Fibroblast of lung (primary cell): ENCODE measurements around the gene ZNF692. TPM values are rescaled to one million over a fixed set of nuclear protein-coding genes. Genes with fewer than 3 reads are reported as not detected.

Source experiments
- DNase-seq, 2 donors: peaks; one replicate each; pipeline versions ENCODE4 v3.0.0 to v3.0.0-alpha.2; 2010; ENCODE audit warnings: low read depth in 2 of 2
- H2AFZ ChIP-seq: 2 replicates; pipeline ENCODE4 v1.5.1; 2012; ENCODE audit warnings: low read length, control low read depth, inconsistent platforms
- H3K27ac ChIP-seq: 2 replicates; pipeline ENCODE4 v1.5.1; 2011; ENCODE audit warnings: low read length, control low read depth; ENCODE audit not compliant: insufficient read depth
- H3K27me3 ChIP-seq: 2 replicates; pipeline ENCODE4 v1.5.1; 2011; ENCODE audit warnings: mild to moderate bottlenecking, low read length; ENCODE audit not compliant: control insufficient read depth, insufficient read depth
- H3K36me3 ChIP-seq: 2 replicates; pipeline ENCODE4 v1.5.1; 2011; ENCODE audit warnings: low read length; ENCODE audit not compliant: control insufficient read depth, insufficient read depth
- H3K4me1 ChIP-seq: 2 replicates; pipeline ENCODE4 v1.5.1; 2011; ENCODE audit warnings: low read length; ENCODE audit not compliant: control insufficient read depth, insufficient read depth; ENCODE audit errors: extremely low read depth
- H3K4me2 ChIP-seq: 2 replicates; pipeline ENCODE4 v1.5.1; 2011; ENCODE audit warnings: low read length, control low read depth; ENCODE audit not compliant: insufficient read depth; ENCODE audit errors: extremely low read depth
- H3K4me3 ChIP-seq, 4 experiments: fragments of 200-600 bp in 1 of 4; sonication (generic) in 1 of 4; replicated peaks in 1 of 4; 2 replicates each; pipeline ENCODE4 v1.5.1; 2011 to 2016; ENCODE audit warnings: low read length in 4 of 4, low read depth in 3 of 4, mild to moderate bottlenecking in 3 of 4, control low read depth in 2 of 4, inconsistent platforms in 1 of 4, mixed read lengths in 1 of 4; ENCODE audit not compliant: insufficient read depth in 1 of 4; ENCODE audit errors: control extremely low read depth in 1 of 4
- H3K79me2 ChIP-seq: 2 replicates; pipeline ENCODE4 v1.5.1; 2012; ENCODE audit warnings: mild to moderate bottlenecking, low read length, inconsistent platforms; ENCODE audit not compliant: control insufficient read depth, insufficient read depth
- H3K9ac ChIP-seq: 2 replicates; pipeline ENCODE4 v1.5.1; 2011; ENCODE audit warnings: mild to moderate bottlenecking, low read length, control low read depth; ENCODE audit not compliant: insufficient read depth
- H3K9me3 ChIP-seq: 2 replicates; pipeline ENCODE4 v1.5.1; 2012; ENCODE audit warnings: low read depth, low read length; ENCODE audit not compliant: control insufficient read depth, insufficient read depth
- H4K20me1 ChIP-seq: 2 replicates; pipeline ENCODE4 v1.5.1; 2011; ENCODE audit warnings: low read length; ENCODE audit not compliant: control insufficient read depth, insufficient read depth; ENCODE audit errors: extremely low read depth
- EZH2 ChIP-seq: IDR thresholded peaks from 2 replicates; pipeline ENCODE4 v1.5.1; 2012; ENCODE audit warnings: low read length, control low read depth, mild to moderate bottlenecking; ENCODE audit errors: missing control alignments
- polyA plus RNA-seq, 2 donors: library from polyadenylated mRNA; depleted of rRNA in 1 of 2; stranded (reverse) in 1 of 2; unstranded in 1 of 2; fragments of >200 nt; gene quantifications; 2 replicates each; pipeline ENCODE4 v1.2.1, GENCODE V29; 2011 to 2012; ENCODE audit warnings: missing spikeins in 1 of 2
- total RNA-seq: library from RNA; depleted of rRNA; stranded (reverse); fragments of >200 nt; gene quantifications from 2 replicates; pipeline ENCODE4 v1.2.1, GENCODE V29; 2014
- TF ChIP-seq, protein P1 (sequence below), 2 donors: IDR thresholded peaks in 1 of 2; conservative IDR thresholded peaks in 1 of 2; 1 replicate in 1 of 2; 2 replicates in 1 of 2; pipeline ENCODE4 v1.5.1; 2011 to 2012; ENCODE audit warnings: low read length in 2 of 2, control low read depth in 1 of 2, inconsistent platforms in 1 of 2, low read depth in 1 of 2, mild to moderate bottlenecking in 1 of 2

The ZNF692 gene
- total and polyA plus RNA-seq, 2 donors (not counting 1 experiment from before 2014, with no cell fraction given): 7.6 to 16.2 TPM

DNA sequence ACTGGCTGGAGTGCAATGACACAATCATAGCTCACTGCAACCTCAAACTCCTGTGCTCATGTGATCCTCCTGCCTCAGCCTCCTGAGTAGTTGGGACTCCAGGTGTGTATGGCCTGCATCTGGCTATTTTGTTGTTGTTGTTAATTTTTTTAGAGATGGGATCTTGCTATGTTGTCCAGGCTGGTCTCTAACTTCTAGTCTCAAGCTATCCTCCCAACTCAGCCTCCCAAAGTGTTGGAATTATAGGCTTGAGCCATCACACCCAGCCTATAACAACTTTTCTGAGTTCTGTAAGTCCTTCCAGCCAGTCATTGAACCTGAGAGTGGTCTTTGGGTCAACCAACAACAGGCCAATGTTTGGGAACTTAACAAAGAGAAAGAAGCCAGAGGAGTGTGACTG lies 36.0 kb upstream of the ZNF692 start:
- Histone ChIP-seq H4K20me1 (no peaks in the 10 kb centered on the region), H3K36me3 (no peaks in the 10 kb centered on the region), H3K4me3 (no peak overlapping the region), H3K9ac (no peak overlapping the region), H3K79me2 (no peaks in the 10 kb centered on the region), H3K9me3 (no peaks in the 10 kb centered on the region), H2AFZ (no peak overlapping the region), H3K27me3 (peaks cover 6% of the 10 kb centered on the region), H3K27ac (no peak overlapping the region), H3K4me1 (no peaks in the 10 kb centered on the region), H3K4me2 (no peak overlapping the region)
- TF ChIP-seq, protein P1, sequence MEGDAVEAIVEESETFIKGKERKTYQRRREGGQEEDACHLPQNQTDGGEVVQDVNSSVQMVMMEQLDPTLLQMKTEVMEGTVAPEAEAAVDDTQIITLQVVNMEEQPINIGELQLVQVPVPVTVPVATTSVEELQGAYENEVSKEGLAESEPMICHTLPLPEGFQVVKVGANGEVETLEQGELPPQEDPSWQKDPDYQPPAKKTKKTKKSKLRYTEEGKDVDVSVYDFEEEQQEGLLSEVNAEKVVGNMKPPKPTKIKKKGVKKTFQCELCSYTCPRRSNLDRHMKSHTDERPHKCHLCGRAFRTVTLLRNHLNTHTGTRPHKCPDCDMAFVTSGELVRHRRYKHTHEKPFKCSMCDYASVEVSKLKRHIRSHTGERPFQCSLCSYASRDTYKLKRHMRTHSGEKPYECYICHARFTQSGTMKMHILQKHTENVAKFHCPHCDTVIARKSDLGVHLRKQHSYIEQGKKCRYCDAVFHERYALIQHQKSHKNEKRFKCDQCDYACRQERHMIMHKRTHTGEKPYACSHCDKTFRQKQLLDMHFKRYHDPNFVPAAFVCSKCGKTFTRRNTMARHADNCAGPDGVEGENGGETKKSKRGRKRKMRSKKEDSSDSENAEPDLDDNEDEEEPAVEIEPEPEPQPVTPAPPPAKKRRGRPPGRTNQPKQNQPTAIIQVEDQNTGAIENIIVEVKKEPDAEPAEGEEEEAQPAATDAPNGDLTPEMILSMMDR (conservative IDR thresholded peaks at IDR 0.05 in 1 of 2, IDR thresholded peaks at IDR 0.05 in 1 of 2; ENCODE audit: low read depth in 1 of 2, low read length in 2 of 2): no peak
- no peak for TF ChIP-seq EZH2
- no peak for DNase-seq

DNA sequence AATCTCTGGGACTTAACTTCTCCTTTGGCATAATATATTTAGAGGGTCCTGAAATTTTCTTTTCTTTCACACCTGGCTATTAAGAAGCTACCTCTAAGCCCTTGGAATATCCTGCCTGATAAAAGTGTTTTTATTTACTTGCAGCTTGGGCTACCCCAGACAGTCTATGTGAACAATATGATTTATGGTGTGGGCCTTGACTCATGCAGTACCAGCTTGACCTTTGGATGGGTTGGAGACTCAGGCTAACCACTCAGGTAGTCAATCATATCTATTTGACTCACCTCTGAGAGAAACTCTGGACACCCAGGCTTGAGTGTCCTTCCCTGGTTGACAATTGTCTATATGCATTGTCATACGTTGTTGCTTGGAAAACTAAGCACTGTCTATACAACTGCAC lies 33.7 kb upstream of the ZNF692 start:
- H4K20me1 ChIP-seq: no peaks in the 10 kb centered on the region
- no peak overlapping the region for H2AFZ ChIP-seq
- DNase-seq: no peak
- TF ChIP-seq, protein P1 (conservative IDR thresholded peaks at IDR 0.05 in 1 of 2, IDR thresholded peaks at IDR 0.05 in 1 of 2; ENCODE audit: low read depth in 1 of 2, low read length in 2 of 2): no peak
- H3K79me2 ChIP-seq: no peaks in the 10 kb centered on the region
- no peak overlapping the region for H3K27ac ChIP-seq
- H3K4me3 ChIP-seq: no peak overlapping the region
- H3K27me3 ChIP-seq: peaks cover 6% of the 10 kb centered on the region
- no peak overlapping the region for H3K9ac ChIP-seq
- H3K4me2 ChIP-seq: no peak overlapping the region
- no peaks in the 10 kb centered on the region for H3K4me1 ChIP-seq
- no peaks in the 10 kb centered on the region for H3K36me3 ChIP-seq
- no peaks in the 10 kb centered on the region for H3K9me3 ChIP-seq

DNA sequence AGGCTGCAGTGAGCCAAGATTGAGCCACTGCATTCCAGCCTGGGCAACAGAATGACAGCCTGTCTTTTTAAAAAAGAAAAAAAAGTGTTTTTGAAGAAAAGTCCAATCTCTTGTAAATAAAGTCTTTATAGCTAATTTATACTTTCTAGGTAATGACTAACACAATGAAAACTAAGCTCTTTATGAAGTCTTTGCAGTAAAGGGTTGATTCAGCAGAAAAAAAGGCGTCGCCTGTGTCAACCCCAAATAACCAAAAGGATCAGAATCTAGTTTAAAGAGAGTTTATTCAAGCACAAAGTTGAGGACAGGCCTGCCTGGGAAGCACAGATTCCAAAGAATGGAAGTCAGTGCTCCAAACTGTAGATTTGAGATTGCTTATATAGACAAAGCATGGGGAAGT lies 32.9 kb upstream of the ZNF692 start:
- no peak for DNase-seq
- Histone ChIP-seq H3K4me1 (no peaks in the 10 kb centered on the region), H3K4me3 (no peak overlapping the region), H3K79me2 (no peaks in the 10 kb centered on the region), H3K27me3 (peaks cover 6% of the 10 kb centered on the region), H3K27ac (no peak overlapping the region), H3K9me3 (no peaks in the 10 kb centered on the region), H3K4me2 (no peak overlapping the region), H3K36me3 (no peaks in the 10 kb centered on the region), H2AFZ (no peak overlapping the region), H3K9ac (no peak overlapping the region), H4K20me1 (no peaks in the 10 kb centered on the region)
- TF ChIP-seq, protein P1 (conservative IDR thresholded peaks at IDR 0.05 in 1 of 2, IDR thresholded peaks at IDR 0.05 in 1 of 2; ENCODE audit: low read depth in 1 of 2, low read length in 2 of 2): no peak
- TF ChIP-seq EZH2: no peak
